ENCODE results near the gene FAM174B. TPM values are rescaled to one million over a fixed set of nuclear protein-coding genes. Genes with fewer than 3 reads are reported as not detected.

The FAM174B gene
- total and polyA plus RNA-seq, 2 donors (not counting 1 experiment from before 2014, with no cell fraction given): 0.03 to 1.9 TPM

- intact Hi-C loops (cut with micrococcal nuclease): no loop called here
- H3K4me1 ChIP-seq (ENCODE audit: control insufficient read depth in 2 of 2, insufficient read depth in 2 of 2, low read length in 2 of 2): no peaks in the 10 kb centered on the region
- WGBS (ENCODE audit: insufficient coverage): 94% methylated on average over 10 of the region's 11 CpGs
- peaks cover 2% of the 10 kb centered on the region for H3K4me1 Mint-ChIP-seq
- TF ChIP-seq EZH2 (IDR thresholded peaks at IDR 0.05; ENCODE audit: borderline replicate concordance, insufficient read depth, low read depth, low read length, poor library complexity, severe bottlenecking) (no peak), CTCF (IDR thresholded peaks at IDR 0.05) (no peak)
- no peaks in the 10 kb centered on the region for H4K20me1 ChIP-seq (ENCODE audit: control insufficient read depth, insufficient read depth, low read length, poor library complexity, severe bottlenecking)
- ATAC-seq (ENCODE audit: low read depth) (no peak), DNase-seq (no peak)
- H3K27ac ChIP-seq (ENCODE audit: low read length in 2 of 2): no peak overlapping the region
- peaks cover 3% of the 10 kb centered on the region for H3K9me3 Mint-ChIP-seq (ENCODE audit: insufficient read depth)
- ChIA-PET POLR2A (no interaction called here), CTCF (no interaction called here)
- no peaks in the 10 kb centered on the region for H3K36me3 ChIP-seq (replicated peaks in 1 of 2; ENCODE audit: control extremely low read depth in 1 of 2, control insufficient read depth in 1 of 2, extremely low read depth in 1 of 2, insufficient read depth in 2 of 2, low read length in 1 of 2)
- no peak overlapping the region for H3K9ac ChIP-seq (ENCODE audit: low read length)
- peaks cover 20% of the 10 kb centered on the region for H3K27me3 Mint-ChIP-seq
- no peak overlapping the region for H3K4me3 ChIP-seq (ENCODE audit: control extremely low read depth in 1 of 5, extremely low read depth in 1 of 5, insufficient read depth in 1 of 5, low read depth in 2 of 5, low read length in 4 of 5)
- no peak overlapping the region for H3K4me2 ChIP-seq (replicated peaks; ENCODE audit: low read depth, low read length, poor library complexity, severe bottlenecking)
- no peak overlapping the region for H3K4me3 Mint-ChIP-seq
- no peak overlapping the region for H3K27ac Mint-ChIP-seq
- H3K79me2 ChIP-seq (ENCODE audit: control insufficient read depth, insufficient read depth, low read length): no peaks in the 10 kb centered on the region
- peaks cover 0 to 4% (median 0%) of the 10 kb centered on the region in 3 donors for H3K9me3 ChIP-seq (ENCODE audit: control extremely low read depth in 1 of 3, control insufficient read depth in 2 of 3, insufficient read depth in 1 of 3, low read length in 2 of 3)
- H3K27me3 ChIP-seq (replicated peaks in 1 of 4; ENCODE audit: control extremely low read depth in 1 of 4, control insufficient read depth in 3 of 4, insufficient read depth in 4 of 4, low read length in 3 of 4): peaks cover 0 to 13% (median 6%) of the 10 kb centered on the region in 4 experiments
- H2AFZ ChIP-seq (ENCODE audit: insufficient read depth, low read depth, low read length, poor library complexity, severe bottlenecking): no peak overlapping the region
Measured at GRCh38 chr15:92661069-92661468, 5.5 kb upstream of the FAM174B start.

- Histone ChIP-seq H3K4me3 (ENCODE audit: control extremely low read depth in 1 of 5, extremely low read depth in 1 of 5, insufficient read depth in 1 of 5, low read depth in 2 of 5, low read length in 4 of 5) (no peak overlapping the region), H4K20me1 (ENCODE audit: control insufficient read depth, insufficient read depth, low read length, poor library complexity, severe bottlenecking) (no peaks in the 10 kb centered on the region), H3K9ac (ENCODE audit: low read length) (no peak overlapping the region), H3K4me2 (replicated peaks; ENCODE audit: low read depth, low read length, poor library complexity, severe bottlenecking) (no peak overlapping the region), H3K27me3 (replicated peaks in 1 of 4; ENCODE audit: control extremely low read depth in 1 of 4, control insufficient read depth in 3 of 4, insufficient read depth in 4 of 4, low read length in 3 of 4) (peaks cover 0 to 36% (median 7%) of the 10 kb centered on the region in 4 experiments), H3K79me2 (ENCODE audit: control insufficient read depth, insufficient read depth, low read length) (no peaks in the 10 kb centered on the region), H3K4me1 (ENCODE audit: control insufficient read depth in 2 of 2, insufficient read depth in 2 of 2, low read length in 2 of 2) (no peaks in the 10 kb centered on the region), H2AFZ (ENCODE audit: insufficient read depth, low read depth, low read length, poor library complexity, severe bottlenecking) (no peak overlapping the region), H3K36me3 (replicated peaks in 1 of 2; ENCODE audit: control extremely low read depth in 1 of 2, control insufficient read depth in 1 of 2, extremely low read depth in 1 of 2, insufficient read depth in 2 of 2, low read length in 1 of 2) (no peaks in the 10 kb centered on the region), H3K9me3 (ENCODE audit: control extremely low read depth in 1 of 3, control insufficient read depth in 2 of 3, insufficient read depth in 1 of 3, low read length in 2 of 3) (peaks cover 0 to 4% (median 0%) of the 10 kb centered on the region in 3 donors), H3K27ac (ENCODE audit: low read length in 2 of 2) (no peak overlapping the region)
- ChIA-PET POLR2A (no interaction called here), CTCF (no interaction called here)
- Mint-ChIP-seq H3K27ac (no peak overlapping the region), H3K4me1 (peaks cover 13% of the 10 kb centered on the region), H3K27me3 (peaks cover 37% of the 10 kb centered on the region), H3K4me3 (no peak overlapping the region), H3K9me3 (ENCODE audit: insufficient read depth) (peaks cover 3% of the 10 kb centered on the region)
- ATAC-seq (ENCODE audit: low read depth): no peak
- TF ChIP-seq EZH2 (IDR thresholded peaks at IDR 0.05; ENCODE audit: borderline replicate concordance, insufficient read depth, low read depth, low read length, poor library complexity, severe bottlenecking): no peak
- no peak for TF ChIP-seq CTCF (IDR thresholded peaks at IDR 0.05)
- 87% methylated on average over 4 of the region's 5 CpGs for WGBS (ENCODE audit: insufficient coverage)
- intact Hi-C loops (cut with micrococcal nuclease): no loop called here
- no peak for DNase-seq
Measured at GRCh38 chr15:92657486-92657885, 1.9 kb upstream of the FAM174B start.
